K562 (cell line): Measurements from ENCODE around the gene LMAN2. TPM values are rescaled to one million over a fixed set of nuclear protein-coding genes. Genes with fewer than 3 reads are reported as not detected.
A peak's percentile ranks its signal among the peaks of the same experiment; 100 is the strongest.

Experiments used
- CC2D1A ChIP-seq: fragments of 450-650 bp; IDR thresholded peaks from 2 replicates; pipeline ENCODE4 v1.6.1; 2017; ENCODE audit warnings: mild to moderate bottlenecking
- CREB1 ChIP-seq, 2 experiments: sonication (generic) in 1 of 2; formaldehyde crosslinking in 1 of 2; IDR thresholded peaks; 2 replicates each; pipeline versions ENCODE4 v1.6.1 to v1.8.0; 2012 to 2022; ENCODE audit warnings: inconsistent platforms in 1 of 2, mild to moderate bottlenecking in 1 of 2, missing genetic modification reagents in 1 of 2, moderate library complexity in 1 of 2
- CTBP1 ChIP-seq: fragments of 450-650 bp; IDR thresholded peaks from 2 replicates; pipeline ENCODE4 v1.6.1; 2016; ENCODE audit warnings: borderline replicate concordance
- FOXA3 ChIP-seq, 2 experiments: fragments of 450-650 bp in 1 of 2; sonication (generic) in 1 of 2; formaldehyde crosslinking; IDR thresholded peaks in 1 of 2; conservative IDR thresholded peaks in 1 of 2; 2 replicates each; pipeline versions ENCODE4 v1.4.0 to v1.8.0; 2020 to 2022; ENCODE audit warnings: mild to moderate bottlenecking in 2 of 2, missing genetic modification reagents in 1 of 2
- HDAC1 ChIP-seq, 2 experiments: fragments of 450-650 bp; IDR thresholded peaks; 2 replicates each; pipeline ENCODE4 v1.6.1; 2016 to 2017; ENCODE audit warnings: inconsistent platforms in 1 of 2, mild to moderate bottlenecking in 1 of 2, moderate library complexity in 1 of 2
- KDM2B ChIP-seq: fragments of 250-450 bp; sonication (Bioruptor Pico); IDR thresholded peaks from 2 replicates; pipeline ENCODE4 v1.8.0; 2021; ENCODE audit warnings: mild to moderate bottlenecking, moderate library complexity
- KDM5B ChIP-seq: fragments of 200-600 bp; sonication (generic); IDR thresholded peaks from 2 replicates; pipeline ENCODE4 v1.6.1; 2012; ENCODE audit warnings: low read depth, mild to moderate bottlenecking, moderate library complexity, low read length, control low read depth, inconsistent platforms; ENCODE audit not compliant: insufficient replicate concordance
- MAZ ChIP-seq, 2 experiments: fragments of 450-650 bp in 1 of 2; sonication (generic) in 1 of 2; formaldehyde crosslinking; IDR thresholded peaks in 1 of 2; conservative IDR thresholded peaks in 1 of 2; 2 replicates each; pipeline versions ENCODE4 v1.4.0 to v1.5.0; 2020; ENCODE audit warnings: mild to moderate bottlenecking in 1 of 2, missing genetic modification reagents in 1 of 2
- MNT ChIP-seq, 2 experiments: fragments of 450-650 bp; conservative IDR thresholded peaks; 2 replicates each; pipeline ENCODE4 v1.6.1; 2017; ENCODE audit warnings: mild to moderate bottlenecking in 2 of 2, moderate library complexity in 2 of 2
- MTA3 ChIP-seq: fragments of 450-650 bp; formaldehyde crosslinking; IDR thresholded peaks from 2 replicates; pipeline ENCODE4 v1.6.1; 2017; ENCODE audit warnings: mild to moderate bottlenecking, borderline replicate concordance
- MTF1 ChIP-seq: fragments of 250-450 bp; sonication (Bioruptor Pico); IDR thresholded peaks from 2 replicates; pipeline ENCODE4 v1.9.0; 2021; ENCODE audit warnings: moderate library complexity, mild to moderate bottlenecking, inconsistent platforms, borderline replicate concordance
- MXI1 ChIP-seq: IDR thresholded peaks from 2 replicates; pipeline ENCODE4 v1.6.1; 2011; ENCODE audit warnings: low read depth, mild to moderate bottlenecking, improper control_type of control experiment, low read length
- MYNN ChIP-seq, 2 experiments: sonication (generic); formaldehyde crosslinking in 1 of 2; IDR thresholded peaks; 2 replicates each; pipeline versions ENCODE4 v1.5.0 to v1.6.1; 2016 to 2020; ENCODE audit warnings: antibody characterized with exemption in 1 of 2, missing genetic modification reagents in 1 of 2
- NFRKB ChIP-seq: fragments of 450-650 bp; IDR thresholded peaks from 2 replicates; pipeline ENCODE4 v1.6.1; 2016; ENCODE audit warnings: low read depth
- POLR2B ChIP-seq: fragments of 450-650 bp; IDR thresholded peaks from 2 replicates; pipeline ENCODE4 v1.6.1; 2018; ENCODE audit warnings: low read depth; ENCODE audit not compliant: partially characterized antibody
- SMAD2 ChIP-seq: fragments of 150-350 bp; IDR thresholded peaks from 2 replicates; pipeline ENCODE4 v1.6.1; 2014; ENCODE audit warnings: low read depth, mild to moderate bottlenecking, low read length
- SREBF1 ChIP-seq: fragments of 150-350 bp; IDR thresholded peaks from 2 replicates; pipeline ENCODE4 v1.6.1; 2014; ENCODE audit warnings: antibody characterized with exemption, low read depth, low read length, borderline replicate concordance
- TBL1XR1 ChIP-seq, 2 experiments: IDR thresholded peaks; 2 replicates each; pipeline ENCODE4 v1.6.1; 2012; ENCODE audit warnings: improper control_type of control experiment in 2 of 2, low read length in 2 of 2, mild to moderate bottlenecking in 1 of 2
- TCF3 ChIP-seq: sonication (generic); formaldehyde crosslinking; IDR thresholded peaks from 2 replicates; pipeline ENCODE4 v1.4.0; 2020; ENCODE audit warnings: mild to moderate bottlenecking, missing genetic modification reagents
- TCF7L2 ChIP-seq: fragments of 150-350 bp; IDR thresholded peaks from 2 replicates; pipeline ENCODE4 v1.6.1; 2016; ENCODE audit warnings: low read depth, mild to moderate bottlenecking, low read length, moderate library complexity
- TFAP4 ChIP-seq: sonication (generic); formaldehyde crosslinking; IDR thresholded peaks from 2 replicates; pipeline ENCODE4 v1.8.0; 2022; ENCODE audit warnings: missing genetic modification reagents, mild to moderate bottlenecking, moderate library complexity, borderline replicate concordance
- U2AF2 ChIP-seq: fragments of 200-400 bp; formaldehyde crosslinking; optimal IDR thresholded peaks from 2 replicates; pipeline ENCODE3; 2017; ENCODE audit warnings: low read depth, mild to moderate bottlenecking, low read length
- ZBTB17 ChIP-seq: fragments of 450-650 bp; formaldehyde crosslinking; IDR thresholded peaks from 2 replicates; pipeline ENCODE4 v1.4.0; 2020; ENCODE audit warnings: mild to moderate bottlenecking
- ZNF232 ChIP-seq: sonication (generic); formaldehyde crosslinking; IDR thresholded peaks from 2 replicates; pipeline ENCODE4 v1.8.0; 2022; ENCODE audit warnings: mild to moderate bottlenecking, missing genetic modification reagents
- ZNF347 ChIP-seq: fragments of 450-650 bp; formaldehyde crosslinking; IDR thresholded peaks from 2 replicates; pipeline ENCODE4 v1.4.0; 2020; ENCODE audit warnings: low read depth, mild to moderate bottlenecking, moderate library complexity
- ZNF76 ChIP-seq: fragments of 250-450 bp; sonication (Bioruptor Pico); IDR thresholded peaks from 2 replicates; pipeline ENCODE4 v1.4.0; 2020; ENCODE audit warnings: mild to moderate bottlenecking, moderate library complexity, borderline replicate concordance
- polyA plus RNA-seq, 8 experiments: library from polyadenylated mRNA; depleted of rRNA in 4 of 8; stranded (reverse) in 5 of 8; unstranded in 3 of 8; fragments of >200 nt; fragmentation: Nextera tagmentation in 2 of 8; fragmentation: Illumina TruSeq in 1 of 8; extraction: Ambion mirVana in 2 of 8; extraction: Trizol in 1 of 8; gene quantifications; 2 replicates each; pipeline versions ENCODE4 v1.2.1 to v1.2.3, GENCODE V29; 2011 to 2014; ENCODE audit warnings: inconsistent platforms in 1 of 8, missing spikeins in 1 of 8
- total RNA-seq, 7 experiments: library from RNA; depleted of rRNA in 6 of 7; stranded (reverse); fragments of >200 nt in 6 of 7; fragmentation: Illumina TruSeq in 2 of 7; extraction: Trizol in 2 of 7; gene quantifications; 2 replicates each; pipeline versions ENCODE4 v1.2.1 to v1.2.3, GENCODE V29; 2011 to 2021; ENCODE audit warnings: low replicate concordance in 1 of 7

LMAN2 gene
- total and polyA plus RNA-seq, 9 of the 15 experiments (the other 6 are each of a cell fraction or from before 2014, with no cell fraction given), result 2.7 to 254 (median 136) TPM

- TF ChIP-seq CTBP1 (peak; percentile 53), SMAD2 (no peak), U2AF2 (no peak), TCF7L2 (no peak), TBL1XR1 (IDR thresholded peaks at IDR 0.05; ENCODE audit: low read length in 2 of 2) (no peak), ZBTB17 (CRISPR knock-in tag) (no peak), MTF1 (CRISPR knock-in tag) (no peak), ZNF347 (CRISPR knock-in tag) (no peak), MTA3 (peak; percentile 63; the same call in 1 of the 2 replicates), FOXA3 (CRISPR knock-in tag; conservative IDR thresholded peaks at IDR 0.05 in 1 of 2, IDR thresholded peaks at IDR 0.05 in 1 of 2) (0 out of 4 replicates have a peak, but pooled peaks of 1 of the 2 experiments have one; percentile 13), SREBF1 (no peak), POLR2B (peak; percentile 28), MAZ (CRISPR knock-in tag; conservative IDR thresholded peaks at IDR 0.05 in 1 of 2, IDR thresholded peaks at IDR 0.05 in 1 of 2) (peak; percentile 94 to 99), KDM2B (CRISPR knock-in tag) (0 out of 2 replicates have a peak, but pooled peaks have one; percentile 12), MNT (conservative IDR thresholded peaks at IDR 0.05) (peak; percentile 86 to 94), MXI1 (peak; percentile 60; the same call in 1 of the 2 replicates), ZNF76 (CRISPR knock-in tag) (0 out of 2 replicates have a peak, but pooled peaks have one; percentile 63), MYNN (IDR thresholded peaks at IDR 0.05) (no peak), MYNN (CRISPR knock-in tag; IDR thresholded peaks at IDR 0.05) (no peak), ZNF232 (no peak), CREB1 (IDR thresholded peaks at IDR 0.05) (peak; percentile 85), CREB1 (CRISPR knock-in tag; IDR thresholded peaks at IDR 0.05) (peak; percentile 70; the same call in 1 of the 2 replicates), NFRKB (0 out of 2 replicates have a peak, but pooled peaks have one; percentile 42), KDM5B (no peak), TFAP4 (CRISPR knock-in tag) (peak; percentile 53), TCF3 (CRISPR knock-in tag) (peak; percentile 5; the same call in 1 of the 2 replicates), CC2D1A (no peak), HDAC1 (IDR thresholded peaks at IDR 0.05) (peak in 1 of 2 experiments; percentile 88; a peak in 2 of 4 replicates)
These were observed 48.1 kb downstream of the LMAN2 start, which contains the start of the genes PRELID1 and RAB24 (continued) for GRCh38 chr5:177303121-177303924.
